Putamen (tissue), 1 donor: ENCODE data around the gene SFXN4.

Source experiments
- DNase-seq: peaks from one replicate; pipeline ENCODE4 v3.0.0-alpha.2; 2016; ENCODE audit warnings: low spot score

The SFXN4 gene

GRCh38 chr10:119165171-119166117 lies at the start of gene SFXN4:
SFXN4 (minus strand) TSS chr10:119165714; CDS start chr10:119165647, 67 bp downstream.
- DNase-seq = peak; percentile 84

DNA sequence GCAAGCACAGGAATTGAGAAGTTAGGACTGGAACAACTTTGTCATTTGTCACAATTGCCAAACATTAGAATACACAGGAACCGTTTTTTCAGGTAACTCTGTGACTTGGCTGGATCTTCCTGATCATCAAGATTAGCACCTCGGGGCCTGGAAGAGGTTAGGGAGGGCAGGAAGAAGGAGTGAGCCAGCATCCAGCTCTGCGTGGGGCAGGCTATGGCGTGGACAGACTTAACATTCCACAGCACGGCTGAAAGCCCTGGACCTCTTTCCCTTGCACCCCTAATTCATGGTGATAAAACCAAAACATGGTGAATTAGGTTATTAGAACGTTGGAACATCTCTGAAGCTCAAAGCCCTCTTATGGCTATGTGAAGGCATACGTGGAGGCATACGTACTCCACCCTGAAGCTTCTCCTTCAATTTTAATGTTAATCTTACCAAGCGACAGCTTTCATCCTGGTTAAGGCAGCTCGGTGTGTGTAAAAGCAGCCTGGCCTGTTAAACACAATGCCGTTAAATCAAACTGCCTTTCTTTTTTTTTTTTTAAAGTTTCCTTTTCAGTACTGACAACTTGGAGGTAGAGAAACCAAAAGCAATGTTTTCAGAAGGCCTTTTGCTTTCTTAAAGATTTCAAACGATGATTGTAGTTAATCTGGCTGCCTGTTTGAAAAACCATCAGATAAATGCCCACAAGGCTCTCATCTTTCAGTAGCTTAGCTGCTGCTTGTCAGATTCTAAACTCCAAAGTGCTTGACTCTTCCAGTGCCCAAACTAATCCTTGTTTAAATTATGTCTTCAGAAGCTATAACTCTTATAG lies 46.3 kb upstream of the SFXN4 start:
- no peak for DNase-seq

- no peak for DNase-seq
Observed at GRCh38 chr10:119211176-119211575, 45.7 kb upstream of the SFXN4 start.

GRCh38 chr10:119210633-119211032 lies 45.1 kb upstream of the SFXN4 start:
- no peak for DNase-seq

- DNase-seq = no peak
Observed at GRCh38 chr10:119209736-119210355, 44.3 kb upstream of the SFXN4 start.

GRCh38 chr10:119209035-119209735 lies 43.7 kb upstream of the SFXN4 start:
- peak; percentile 51 for DNase-seq

DNA sequence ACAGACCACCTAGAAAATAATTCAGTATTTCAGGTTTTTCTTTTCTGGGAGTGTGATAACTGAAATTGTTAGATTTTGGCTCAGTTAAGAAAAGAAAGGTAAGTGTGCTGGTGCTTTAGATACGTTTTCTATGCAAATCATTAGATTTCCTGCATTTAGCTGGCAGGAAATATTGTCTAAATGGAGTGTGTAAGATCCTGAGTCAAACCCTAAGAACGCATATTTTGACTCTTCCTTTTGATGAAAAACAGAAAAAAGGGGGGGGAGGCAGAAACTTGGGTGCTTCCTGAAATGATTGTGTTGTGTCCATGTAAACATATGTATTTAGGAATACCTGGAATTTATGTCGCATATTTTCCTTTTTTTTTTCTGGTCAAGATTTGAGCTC lies 43.0 kb upstream of the SFXN4 start:
- DNase-seq = no peak

DNA sequence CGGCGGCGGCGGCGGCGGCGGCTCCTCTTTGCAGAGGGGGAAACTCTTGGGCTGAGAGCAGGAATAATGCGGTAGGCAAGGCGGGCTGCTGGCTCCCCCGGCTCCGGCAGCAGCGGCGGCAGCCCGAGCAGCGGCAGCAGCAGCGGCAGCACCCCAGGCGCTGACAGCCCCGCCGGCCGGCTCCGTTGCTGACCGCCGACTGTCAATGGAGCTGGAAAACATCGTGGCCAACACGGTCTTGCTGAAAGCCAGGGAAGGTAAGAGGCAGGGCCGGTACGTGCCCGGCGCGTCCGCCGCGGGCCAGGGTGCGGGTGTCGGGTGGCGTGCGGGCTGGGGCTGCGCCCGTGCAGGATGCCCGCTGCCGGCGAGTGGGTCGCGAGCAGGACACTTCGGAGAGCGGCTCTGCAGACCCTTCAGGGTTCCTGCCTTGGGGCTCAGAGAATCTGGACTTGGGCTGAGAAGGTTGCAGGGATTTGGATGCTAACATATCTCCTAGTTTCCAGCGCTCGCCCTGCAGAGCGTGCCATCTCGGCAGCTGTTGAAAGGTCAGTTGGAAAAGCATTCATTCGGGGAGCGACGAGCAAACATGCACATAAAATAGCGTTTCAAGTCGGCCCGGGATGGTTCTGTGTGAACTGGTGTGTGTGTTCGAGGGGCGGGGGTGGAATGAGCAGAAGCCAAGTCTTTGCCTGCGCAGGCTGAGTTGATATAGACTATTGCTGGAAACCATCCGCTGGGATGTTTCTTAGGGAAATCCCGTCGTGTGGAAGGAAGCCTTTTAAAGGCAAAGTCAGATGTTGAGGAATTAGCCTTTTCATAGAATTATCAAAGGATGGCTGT lies 42.4 kb upstream of the SFXN4 start:
- DNase-seq = peak; percentile 66

GRCh38 chr10:119207366-119207666 lies 41.8 kb upstream of the SFXN4 start, which contains the start of gene GRK5:
GRK5 (plus strand) TSS chr10:119207571; CDS start chr10:119207918, 347 bp downstream.
- peak; percentile 97 for DNase-seq

DNA sequence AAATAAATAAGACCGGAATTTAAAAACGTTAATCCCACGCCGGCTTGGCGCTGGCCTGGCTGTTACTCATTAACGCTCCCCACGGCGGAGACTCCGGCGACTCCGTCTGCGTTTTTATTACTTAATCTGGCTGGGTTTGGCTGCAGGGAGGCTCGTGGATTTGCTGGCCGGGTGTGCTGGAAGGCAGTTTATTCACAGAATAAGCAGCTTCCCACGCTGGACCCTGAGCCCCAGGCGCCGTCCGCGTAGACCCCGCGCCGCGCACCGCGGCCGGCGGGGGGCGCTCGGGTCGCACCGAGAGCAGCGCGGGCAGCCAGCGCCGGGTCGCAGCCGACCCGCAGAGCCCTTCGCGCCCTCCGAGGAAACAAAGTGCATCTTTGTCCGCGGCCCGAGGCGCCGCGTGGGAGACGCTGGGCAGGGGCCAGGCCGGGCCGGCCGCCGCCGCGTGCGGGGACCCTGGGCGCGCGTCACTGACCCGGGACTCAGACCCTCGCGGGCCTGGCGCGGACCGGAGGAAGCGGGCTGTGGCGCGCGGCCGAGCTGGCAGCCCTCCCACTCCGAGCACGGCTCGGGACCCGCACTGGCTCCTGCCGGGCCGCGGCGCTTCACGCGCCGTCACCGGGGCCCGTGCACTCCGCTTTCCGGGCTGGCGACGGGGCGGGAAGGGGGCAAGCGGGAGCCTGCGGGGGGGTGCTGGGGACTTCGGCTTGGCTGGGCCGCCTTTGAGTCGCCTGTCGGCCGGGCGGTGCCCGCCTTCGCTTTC lies 41.3 kb upstream of the SFXN4 start:
- peak; percentile 73 for DNase-seq

DNA sequence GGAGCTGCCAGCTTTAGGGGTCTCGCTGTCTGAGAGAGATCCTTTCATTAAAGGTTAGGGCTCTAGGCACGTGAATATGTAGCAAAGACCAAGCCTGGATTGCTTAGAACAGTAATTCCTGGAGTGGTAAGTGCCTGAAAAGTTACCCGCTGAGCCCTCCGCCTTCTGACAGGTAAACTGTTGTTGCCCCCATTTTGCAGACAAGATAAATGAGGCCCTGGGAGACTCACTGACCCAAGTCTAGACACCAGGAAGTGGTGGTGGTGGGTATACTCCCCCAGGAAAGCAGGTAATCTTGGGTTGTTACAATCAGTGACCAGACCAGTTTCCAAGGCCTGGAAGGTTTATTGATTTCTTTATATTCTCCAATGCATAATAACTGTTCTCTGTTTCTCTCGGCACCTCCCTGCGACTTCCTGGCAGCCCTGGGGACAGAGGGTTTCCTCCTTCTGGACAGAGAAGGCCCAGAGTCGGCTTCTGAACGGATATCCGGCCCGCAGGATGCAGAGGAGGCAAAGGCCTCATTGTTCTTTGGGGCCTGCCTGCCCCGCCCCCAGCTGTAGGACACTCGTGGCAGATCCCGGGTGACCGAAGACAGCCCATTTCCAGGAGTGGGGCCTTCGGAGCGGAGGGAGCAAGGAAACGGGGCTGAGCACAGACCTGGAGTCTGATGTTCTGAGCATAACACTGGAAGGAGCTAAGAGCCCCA lies 40.5 kb upstream of the SFXN4 start:
- no peak for DNase-seq

DNA sequence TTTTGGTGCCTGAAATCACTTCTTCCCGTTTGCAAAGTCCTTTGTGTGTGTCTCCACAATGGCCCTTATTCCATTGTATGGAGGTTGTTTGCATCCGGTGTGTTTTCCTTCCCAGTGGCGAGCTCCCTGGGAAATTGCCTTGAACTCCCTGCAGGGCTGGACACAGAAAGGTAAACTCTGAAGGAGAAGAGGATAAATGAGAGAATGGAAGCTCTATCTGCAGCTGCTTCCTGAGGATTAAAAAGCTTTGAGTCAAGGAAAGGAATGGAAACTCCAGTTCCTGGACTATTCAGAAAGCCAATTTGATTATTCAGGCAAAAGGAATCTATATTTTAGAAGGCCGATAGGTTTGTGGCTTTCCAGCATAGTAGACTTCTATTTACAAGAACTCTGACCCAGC lies 37.5 kb upstream of the SFXN4 start:
- no peak for DNase-seq

DNA sequence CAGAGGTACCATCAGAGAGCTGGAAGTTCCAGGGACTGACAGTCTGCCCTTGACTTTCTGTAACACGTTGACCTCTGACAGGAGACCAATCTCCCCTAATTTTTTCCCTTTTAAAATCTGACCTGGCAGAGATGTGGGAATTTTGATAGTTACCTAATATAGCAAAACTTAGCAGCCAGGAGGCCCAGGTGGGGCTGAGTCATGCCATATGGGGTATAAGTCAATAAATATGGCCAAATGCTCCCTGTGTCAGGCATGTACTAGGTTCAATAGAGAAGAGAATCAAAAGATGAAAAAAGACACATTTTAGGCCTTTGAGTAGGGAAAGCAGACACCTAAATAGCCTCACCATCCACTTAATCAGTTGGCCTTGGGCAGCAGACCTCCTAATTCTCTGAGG lies 35.7 kb upstream of the SFXN4 start:
- DNase-seq = no peak

DNA sequence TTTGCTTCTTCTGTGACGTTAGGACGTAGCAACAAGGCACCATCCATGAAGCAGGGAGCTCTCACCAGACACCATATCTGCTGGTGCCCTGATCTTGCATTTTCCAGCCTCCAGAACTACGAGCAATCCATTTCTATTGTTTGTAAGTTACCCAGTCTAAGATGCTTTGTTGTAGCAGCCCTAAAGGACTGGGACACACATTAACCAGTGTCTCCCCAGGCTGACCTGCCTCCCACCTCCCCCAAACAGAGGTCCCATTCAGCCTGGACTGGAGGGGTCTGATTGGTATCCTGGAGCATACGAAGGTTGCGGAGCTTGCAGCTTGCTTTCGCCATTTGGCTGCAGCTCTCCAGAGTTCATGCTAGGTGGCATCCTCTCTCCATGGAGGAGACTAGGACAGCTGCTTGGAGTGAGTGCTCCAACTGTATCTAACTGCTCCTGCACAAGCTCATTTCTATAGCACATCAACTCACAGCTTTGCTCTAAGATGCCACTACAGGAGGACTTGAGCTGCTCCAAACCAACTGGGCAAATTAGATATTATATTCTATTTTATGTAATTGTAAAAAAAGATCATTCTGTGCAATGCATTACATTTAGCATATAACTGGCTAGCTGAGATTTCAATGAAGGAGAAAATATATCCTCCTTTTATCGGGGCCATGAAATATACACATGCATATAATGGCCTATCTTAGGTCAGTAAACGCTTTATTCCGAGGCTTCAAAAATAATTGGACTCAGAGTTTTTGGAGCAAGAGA lies 33.9 kb upstream of the SFXN4 start:
- peak; percentile 83 for DNase-seq

DNA sequence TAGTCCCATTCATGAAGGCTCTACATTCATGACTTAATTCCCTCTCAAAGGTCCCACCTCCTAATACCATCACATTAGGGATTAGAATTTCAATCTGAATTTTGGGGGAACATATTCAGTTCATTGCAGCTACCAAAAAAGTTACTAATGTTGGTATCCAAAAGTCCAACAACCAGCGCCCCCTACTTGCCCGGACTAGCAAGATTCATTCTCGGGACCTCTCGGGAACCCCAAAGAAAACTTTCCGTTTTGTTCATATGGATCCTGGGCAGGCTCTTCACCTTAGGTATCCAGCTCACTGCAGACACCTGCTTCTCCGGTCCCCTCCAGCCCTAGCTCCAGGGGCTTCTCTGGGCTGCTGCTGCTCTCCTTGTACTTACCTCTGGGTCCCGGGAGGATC lies 32.9 kb upstream of the SFXN4 start:
- no peak for DNase-seq

- DNase-seq = no peak
Observed at GRCh38 chr10:119197921-119198320, 32.4 kb upstream of the SFXN4 start.

GRCh38 chr10:119191881-119192280 lies 26.4 kb upstream of the SFXN4 start:
- DNase-seq = no peak

DNA sequence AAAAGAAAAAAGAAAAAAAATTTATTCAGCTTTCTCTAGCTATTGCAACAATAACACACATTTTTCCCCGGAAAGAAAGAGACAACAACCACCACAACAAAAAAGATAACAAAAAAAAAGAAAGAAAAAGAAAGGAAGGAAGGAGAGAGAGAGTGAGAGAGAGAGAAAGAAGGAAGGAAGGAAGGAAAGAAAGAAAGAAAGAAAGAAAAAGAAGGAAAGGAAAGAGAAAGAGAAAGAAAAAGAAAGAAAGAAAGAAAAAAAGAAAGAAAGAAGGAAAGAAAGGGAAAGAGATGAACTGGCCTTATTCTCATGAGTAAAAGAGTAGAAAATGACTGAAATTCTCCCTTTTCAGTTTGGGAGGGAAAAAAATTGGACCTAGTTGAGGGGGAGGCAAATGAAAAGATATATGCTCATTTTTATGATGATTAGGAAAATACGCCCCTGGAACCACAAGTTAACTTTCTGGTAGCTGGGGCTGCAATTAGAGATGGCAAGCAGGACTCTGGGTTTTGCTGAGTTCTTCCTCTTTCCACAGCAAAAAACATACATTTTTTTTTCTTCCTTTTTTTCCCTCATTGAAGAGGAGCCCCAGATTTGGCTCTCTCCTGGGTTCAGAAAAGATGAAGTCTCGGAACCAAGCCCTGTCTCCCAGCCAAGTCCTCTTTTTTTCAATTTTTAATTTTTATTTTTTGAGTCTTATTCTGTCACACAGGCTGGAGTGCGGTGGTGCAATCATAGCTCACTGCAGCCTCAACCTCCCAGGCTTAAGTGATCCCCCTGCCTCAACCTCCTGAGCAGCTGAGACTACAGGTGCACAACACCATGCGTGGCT lies 25.7 kb upstream of the SFXN4 start:
- no peak for DNase-seq
